ENCODE results near the gene HNRNPU. TPM values are rescaled to one million over a fixed set of nuclear protein-coding genes. Genes with fewer than 3 reads are reported as not detected.

Gene HNRNPU
- total RNA-seq, 3 donors from 2014 or later, result 197 to 281 (median 260) TPM

DNA sequence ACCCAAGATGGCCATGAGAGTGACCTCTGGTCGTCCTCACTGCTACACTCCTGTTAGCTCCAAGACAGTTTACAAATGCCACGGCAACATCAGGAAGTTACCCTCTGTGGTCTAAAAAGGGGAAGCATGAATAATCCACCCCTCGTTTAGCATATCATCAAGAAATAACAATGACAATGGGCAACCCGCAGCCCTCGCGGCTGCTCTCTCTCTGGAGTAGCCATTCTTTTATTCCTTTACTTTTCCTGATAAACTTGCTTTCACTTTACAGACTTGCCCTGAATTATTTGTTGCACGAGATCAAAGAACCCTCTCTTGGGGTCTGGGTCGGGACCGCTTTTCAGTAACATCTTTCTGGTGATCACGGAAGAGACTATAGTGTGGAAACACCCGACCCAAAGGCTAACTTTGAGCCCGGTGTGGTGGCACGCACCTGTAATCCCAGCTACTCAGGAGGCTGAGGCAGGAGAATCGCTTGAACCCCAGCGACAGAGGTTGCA, 48.7 kb downstream of the HNRNPU start:
- no peak for TF ChIP-seq CTCF (IDR thresholded peaks at IDR 0.05)
- ATAC-seq (no peak), DNase-seq (no peak)
- H3K9me3 ChIP-seq, result no peaks in the 10 kb centered on the region
- no peak overlapping the region for H3K4me3 ChIP-seq
- H3K4me1 ChIP-seq (ENCODE audit: low read depth), result no peaks in the 10 kb centered on the region
- intact Hi-C loops (cut with DNase I, micrococcal nuclease), result no loop called here
- no peaks in the 10 kb centered on the region for H3K36me3 ChIP-seq (ENCODE audit: low read depth)

DNA sequence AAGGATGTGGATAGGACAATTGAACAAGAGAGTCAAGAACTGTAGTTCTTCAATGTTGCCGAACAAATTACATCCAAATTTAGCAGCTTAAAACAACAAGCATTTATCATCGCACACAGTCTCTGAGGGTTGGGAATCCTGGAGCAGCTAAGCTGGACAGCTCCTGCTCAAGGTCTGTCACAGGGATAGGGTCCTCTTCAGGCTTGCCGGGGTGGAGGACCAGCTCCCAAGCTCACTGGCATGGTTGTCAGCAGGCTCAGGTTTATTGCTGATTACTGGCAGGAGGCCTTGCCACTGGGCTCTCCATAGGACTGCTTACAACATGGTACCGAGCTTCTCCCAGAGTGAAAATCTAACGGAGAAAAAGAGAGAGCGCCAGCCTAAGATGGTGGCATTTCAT, 51.0 kb downstream of the HNRNPU start:
- H3K9me3 ChIP-seq, result no peaks in the 10 kb centered on the region
- H3K36me3 ChIP-seq (ENCODE audit: low read depth), result no peaks in the 10 kb centered on the region
- H3K4me1 ChIP-seq (ENCODE audit: low read depth), result no peaks in the 10 kb centered on the region
- ATAC-seq, result no peak
- no peak for TF ChIP-seq CTCF (IDR thresholded peaks at IDR 0.05)
- no peak overlapping the region for H3K4me3 ChIP-seq
- intact Hi-C loops (cut with DNase I, micrococcal nuclease), result no loop called here
- no peak for DNase-seq

DNA sequence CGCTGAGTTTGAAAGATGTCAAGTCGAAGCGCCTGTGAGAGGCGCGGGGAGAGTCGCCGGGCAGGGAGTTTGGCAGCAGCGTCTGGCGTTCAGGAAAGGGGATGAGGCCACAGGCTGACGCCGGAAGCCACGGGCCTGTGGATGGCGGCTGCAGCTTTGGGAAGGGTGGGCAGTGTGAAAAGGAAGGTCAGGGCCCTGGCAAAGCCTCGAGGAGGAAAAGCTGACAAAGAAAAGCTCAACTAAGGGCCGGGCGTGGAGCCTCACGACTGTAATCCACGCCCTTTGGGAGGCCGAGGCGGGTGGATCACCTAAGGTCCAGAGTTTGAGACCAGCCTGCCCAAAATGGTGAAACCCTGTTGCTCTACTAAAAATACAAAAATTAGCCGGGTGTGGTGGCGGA, 54.1 kb downstream of the HNRNPU start:
- Histone ChIP-seq H3K9me3 (no peaks in the 10 kb centered on the region), H3K4me3 (no peak overlapping the region), H3K36me3 (ENCODE audit: low read depth) (no peaks in the 10 kb centered on the region), H3K4me1 (ENCODE audit: low read depth) (no peaks in the 10 kb centered on the region)
- DNase-seq (no peak), ATAC-seq (no peak)
- intact Hi-C loops (cut with DNase I, micrococcal nuclease), result no loop called here
- no peak for TF ChIP-seq CTCF (IDR thresholded peaks at IDR 0.05)

DNA sequence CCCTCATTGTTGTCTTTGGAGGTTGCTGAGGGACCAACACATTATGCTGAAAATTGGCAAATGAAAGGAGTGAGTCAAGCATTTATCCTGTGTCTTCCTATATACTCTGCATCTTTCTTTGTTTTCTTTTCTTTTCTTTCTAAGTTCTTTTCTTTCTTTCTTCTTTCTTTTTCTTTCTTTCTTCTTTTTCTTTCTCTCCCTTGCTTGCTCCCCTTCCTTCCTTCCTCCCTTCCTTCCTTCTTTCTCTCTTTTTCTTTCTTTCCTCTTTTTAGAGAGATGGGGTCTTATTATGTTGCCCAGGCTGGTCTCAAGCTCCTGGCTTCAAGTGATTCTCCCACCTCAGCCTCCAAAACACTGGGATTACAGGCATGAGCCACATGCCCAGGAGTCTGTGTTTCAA, 57.2 kb downstream of the HNRNPU start:
- Histone ChIP-seq H3K9me3 (no peaks in the 10 kb centered on the region), H3K4me3 (no peak overlapping the region), H3K4me1 (ENCODE audit: low read depth) (no peaks in the 10 kb centered on the region), H3K36me3 (ENCODE audit: low read depth) (no peaks in the 10 kb centered on the region)
- ATAC-seq (no peak), DNase-seq (no peak)
- TF ChIP-seq CTCF (IDR thresholded peaks at IDR 0.05), result no peak
- intact Hi-C loops (cut with DNase I, micrococcal nuclease), result no loop called here

DNA sequence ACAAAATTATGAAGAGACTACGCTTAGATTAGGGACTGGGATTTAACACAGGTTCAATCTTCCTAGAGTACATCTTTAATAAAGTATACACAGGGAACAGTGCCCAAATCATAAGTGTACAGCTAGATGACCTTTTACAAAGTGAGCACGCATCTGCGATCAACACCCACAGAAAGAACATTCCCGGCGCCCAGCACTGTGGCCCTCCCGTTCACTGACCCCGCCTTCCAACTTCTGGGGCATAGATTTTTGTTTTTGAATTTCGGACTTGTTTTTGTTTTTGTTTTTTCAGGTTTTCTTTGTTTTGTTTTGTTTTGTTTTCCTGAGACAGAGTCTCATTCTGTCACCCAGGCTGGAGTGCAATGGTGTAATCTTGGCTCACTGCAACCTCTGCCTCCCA, 59.5 kb downstream of the HNRNPU start:
- intact Hi-C loops (cut with DNase I, micrococcal nuclease), result no loop called here
- H3K4me1 ChIP-seq (ENCODE audit: low read depth), result no peaks in the 10 kb centered on the region
- no peak overlapping the region for H3K4me3 ChIP-seq
- H3K36me3 ChIP-seq (ENCODE audit: low read depth), result no peaks in the 10 kb centered on the region
- DNase-seq, result no peak
- no peak for ATAC-seq
- TF ChIP-seq CTCF (IDR thresholded peaks at IDR 0.05), result no peak
- H3K9me3 ChIP-seq, result no peaks in the 10 kb centered on the region

Data from mucosa of descending colon (tissue), 3 donors.